OCI-LY7 (cell line): ENCODE measurements around the gene VKORC1L1. TPM values are rescaled to one million over a fixed set of nuclear protein-coding genes. Genes with fewer than 3 reads are reported as not detected.

Experiments used
- BruUV-seq: library from RNA; stranded (reverse); fragments of 400-500 nt; replicated peaks from 2 replicates; lab custom pipeline; 2021; lab: Mats Ljungman, UMichigan
- CTCF ChIA-PET: fragments of 300-600 bp; sonication (Branson Sonifier 250); formaldehyde crosslinking; loops from one replicate; lab custom pipeline; 2022; ENCODE audit warnings: antibody characterized with exemption; ENCODE audit not compliant: unreplicated experiment; lab: Charles Lee
- POLR2A ChIA-PET: fragments of 300-600 bp; sonication (Branson Sonifier 250); formaldehyde crosslinking; loops from one replicate; lab custom pipeline; 2022; ENCODE audit warnings: antibody characterized with exemption; lab: Charles Lee
- DNase-seq: peaks from one replicate; pipeline ENCODE4 v3.0.0-alpha.2; 2015; ENCODE audit warnings: low spot score
- H2AFZ ChIP-seq: fragments of 200-600 bp; sonication (generic), shearing (Covaris generic); 2 replicates; pipeline ENCODE4 v1.6.1; 2014; ENCODE audit warnings: mild to moderate bottlenecking, antibody characterized with exemption, low read length, moderate library complexity
- H3K27ac ChIP-seq: fragments of 200-600 bp; sonication (generic); 2 replicates; pipeline ENCODE4 v1.5.1; 2014; ENCODE audit warnings: mixed run types, low read depth, mild to moderate bottlenecking, moderate library complexity, low read length, inconsistent platforms; ENCODE audit not compliant: poor library complexity, severe bottlenecking
- H3K36me3 ChIP-seq: fragments of 200-600 bp; sonication (generic); 2 replicates; pipeline ENCODE4 v1.6.1; 2014; ENCODE audit warnings: mild to moderate bottlenecking, antibody characterized with exemption, low read length, moderate library complexity, mixed read lengths; ENCODE audit not compliant: insufficient read depth
- H3K4me1 ChIP-seq: fragments of 200-600 bp; sonication (generic); 2 replicates; pipeline ENCODE4 v1.5.1; 2014; ENCODE audit warnings: mild to moderate bottlenecking, low read length; ENCODE audit not compliant: insufficient read depth, poor library complexity, severe bottlenecking
- H3K4me2 ChIP-seq: fragments of 200-600 bp; sonication (generic); 2 replicates; pipeline ENCODE4 v1.6.1; 2014; ENCODE audit warnings: mild to moderate bottlenecking, low read length
- H3K4me3 ChIP-seq: fragments of 200-600 bp; sonication (generic); 2 replicates; pipeline ENCODE4 v1.5.1; 2014; ENCODE audit warnings: mild to moderate bottlenecking, low read depth, low read length; ENCODE audit not compliant: poor library complexity, severe bottlenecking
- H3K79me2 ChIP-seq: fragments of 200-600 bp; sonication (generic); 2 replicates; pipeline ENCODE4 v1.6.1; 2016; ENCODE audit warnings: low read depth, mild to moderate bottlenecking, low read length, moderate library complexity, mixed read lengths; ENCODE audit not compliant: insufficient read depth
- H3K9me2 ChIP-seq: fragments of 200-600 bp; sonication (generic); 2 replicates; pipeline ENCODE4 v1.6.1; 2016; ENCODE audit warnings: mild to moderate bottlenecking, low read length, mixed read lengths; ENCODE audit not compliant: insufficient read depth
- H3K9me3 ChIP-seq: fragments of 200-600 bp; sonication (generic); 2 replicates; pipeline ENCODE4 v1.6.1; 2014; ENCODE audit warnings: mild to moderate bottlenecking, mixed run types, low read length, mixed read lengths
- H4K20me1 ChIP-seq: fragments of 200-600 bp; sonication (generic); 2 replicates; pipeline ENCODE4 v1.6.1; 2014; ENCODE audit warnings: mild to moderate bottlenecking, antibody characterized with exemption, low read length, moderate library complexity, mixed read lengths; ENCODE audit not compliant: insufficient read depth
- CTCF ChIP-seq: fragments of 200-600 bp; sonication (generic); conservative IDR thresholded peaks from 2 replicates; pipeline ENCODE4 v1.5.1; 2014; ENCODE audit warnings: mild to moderate bottlenecking, antibody characterized with exemption, low read length, moderate library complexity, mixed read lengths
- EZH2phosphoT487 ChIP-seq: fragments of 200-600 bp; sonication (generic); IDR thresholded peaks from 2 replicates; pipeline ENCODE4 v1.6.1; 2018; ENCODE audit warnings: low read depth, borderline replicate concordance, mild to moderate bottlenecking, mixed run types, antibody characterized with exemption, low read length, moderate library complexity, mixed read lengths
- intact Hi-C: fragments of 100-400 bp; cut with micrococcal nuclease; formaldehyde crosslinking; loops from one replicate; pipeline ENCODE4 v1.10.0; 2022; ENCODE audit not compliant: unreplicated experiment
- total RNA-seq, 2 experiments: library from RNA; depleted of rRNA in 1 of 2; stranded (reverse); fragments of >200 nt in 1 of 2; shearing (Covaris generic) in 1 of 2; gene quantifications; 2 replicates each; pipeline ENCODE4 v1.2.3, GENCODE V29; 2014 to 2022

VKORC1L1 gene
- total RNA-seq, 2 experiments from 2014 or later, result 17.4 to 31.9 TPM

DNA sequence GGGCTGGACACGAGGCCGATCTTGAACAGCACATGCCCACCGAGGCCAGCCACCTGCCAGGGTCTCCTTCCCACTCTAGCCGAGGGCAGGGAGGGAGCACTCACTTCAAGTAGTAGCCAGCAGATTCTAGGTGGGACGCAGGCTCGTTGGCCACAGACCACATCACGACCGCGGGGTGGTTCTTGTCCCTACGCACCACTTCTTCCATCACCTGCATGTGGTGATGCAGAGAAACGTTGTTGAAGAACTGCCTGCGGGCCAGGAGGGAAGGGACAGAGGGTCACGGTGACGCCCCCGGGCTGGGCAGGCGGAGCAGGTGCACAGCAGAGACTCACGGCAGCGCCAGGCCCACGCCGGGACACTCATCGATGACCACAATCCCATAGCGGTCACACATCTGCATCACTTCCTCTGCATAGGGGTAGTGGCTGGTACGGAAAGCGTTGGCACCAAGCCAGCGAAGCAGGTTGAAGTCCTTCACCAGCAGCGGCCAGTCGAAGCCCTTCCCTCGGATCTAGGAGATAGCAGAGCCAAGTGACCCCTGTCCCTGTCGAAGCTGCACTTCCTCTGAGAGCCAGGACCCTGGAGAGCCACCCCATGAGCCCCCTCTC is 101.4 kb downstream of the VKORC1L1 start:
- Histone ChIP-seq H3K4me1 (no peaks in the 10 kb centered on the region), H2AFZ (no peak overlapping the region), H3K4me2 (no peak overlapping the region), H3K36me3 (peaks cover 91% of the 10 kb centered on the region), H3K27ac (no peak overlapping the region), H4K20me1 (no peaks in the 10 kb centered on the region), H3K9me3 (no peaks in the 10 kb centered on the region), H3K9me2 (no peaks in the 10 kb centered on the region), H3K4me3 (no peak overlapping the region), H3K79me2 (no peaks in the 10 kb centered on the region)
- no peak for DNase-seq
- no peak for TF ChIP-seq CTCF
- no TSS peak for BruUV-seq
- intact Hi-C loops, result no loop called here
- ChIA-PET CTCF (no interaction called here), POLR2A (interaction anchor here (0.8 kb wide), 1 partner anchor 12 kb away, joined by 3 read pairs; no protein-coding TSS in a partner anchor)

GRCh38 chr7:65974876-65975275 is 102.0 kb downstream of the VKORC1L1 start:
- Histone ChIP-seq H3K4me1 (no peaks in the 10 kb centered on the region), H3K4me3 (no peak overlapping the region), H2AFZ (no peak overlapping the region), H3K27ac (no peak overlapping the region), H4K20me1 (no peaks in the 10 kb centered on the region), H3K36me3 (peaks cover 91% of the 10 kb centered on the region), H3K9me2 (no peaks in the 10 kb centered on the region), H3K79me2 (no peaks in the 10 kb centered on the region), H3K4me2 (no peak overlapping the region), H3K9me3 (no peaks in the 10 kb centered on the region)
- POLR2A ChIA-PET, result no interaction called here
- no peak for TF ChIP-seq EZH2phosphoT487
- no peak for TF ChIP-seq CTCF
- intact Hi-C loops, result no loop called here
- no TSS peak for BruUV-seq
- CTCF ChIA-PET, result no interaction called here
- DNase-seq, result no peak

- peaks cover 9% of the 10 kb centered on the region for H3K79me2 ChIP-seq
- POLR2A ChIA-PET, result interaction anchor here (0.6 kb wide), 1 partner anchor 518 kb away, joined by 4 read pairs; no protein-coding TSS in a partner anchor
- H2AFZ ChIP-seq, result no peak overlapping the region
Observed at GRCh38 chr7:65975814-65976445, 103.1 kb downstream of the VKORC1L1 start.

More at GRCh38 chr7:65975814-65976445, 103.1 kb downstream of the VKORC1L1 start:
- Histone ChIP-seq H3K4me1 (peaks cover 8% of the 10 kb centered on the region), H4K20me1 (0 out of 2 replicates have a peak, but pooled peaks cover 3% of the 10 kb centered on the region), H3K27ac (no peak overlapping the region), H3K9me2 (no peaks in the 10 kb centered on the region), H3K4me3 (no peak overlapping the region), H3K4me2 (no peak overlapping the region), H3K36me3 (peaks cover 86% of the 10 kb centered on the region), H3K9me3 (no peaks in the 10 kb centered on the region)
- TF ChIP-seq EZH2phosphoT487 (no peak), CTCF (peak; percentile 31)
- intact Hi-C loops, result no loop called here
- no peak for DNase-seq
- CTCF ChIA-PET, result no interaction called here
- no TSS peak for BruUV-seq
